ENCODE measurements around the gene MAT2B. TPM values are rescaled to one million over a fixed set of nuclear protein-coding genes. Genes with fewer than 3 reads are reported as not detected.

Gene MAT2B
- total RNA-seq: 10 to 100 TPM; 26.6 to 44.7 (median 32.1) TPM

- Histone ChIP-seq H3K36me3 (no peaks in the 10 kb centered on the region), H3K9me3 (no peaks in the 10 kb centered on the region), H3K4me1 (peaks cover 55 to 56% of the 10 kb centered on the region in 2 donors), H3K27ac (peak within 1 kb of the TSS; percentile 92 to 98 (median 96)), H3K4me3 (peak within 1 kb of the TSS; percentile 72 to 88 (median 80)), H3K27me3 (no peaks in the 10 kb centered on the region)
- TF ChIP-seq POLR2A (IDR thresholded peaks at IDR 0.05) (peak; percentile 89 to 96), CTCF (IDR thresholded peaks at IDR 0.05 in 4 of 5, conservative IDR thresholded peaks at IDR 0.05 in 1 of 5) (peak in 3 of 5 experiments; percentile 51 to 67 (median 63))
- intact Hi-C loops (cut with DNase I; ENCODE audit: low total_unique reads) (loop anchor here (1.0 kb wide), 2 partner anchors 45 to 68 kb away; partner anchors contain the start of genes CCNG1, HMMR and NUDCD2), in situ Hi-C loops (cut with MboI; ENCODE audit: low sequenced_read_pairs in 4 of 4) (loop anchor here in 1 of 4 donors (10.0 kb wide), 1 partner anchor 51 kb away; no protein-coding TSS in a partner anchor)
- DNase-seq: peak; percentile 93 to 94
- ATAC-seq: peak; percentile 81
These were observed at the start of gene MAT2B for GRCh38 chr5:163505368-163506094. Gene MAT2B (plus strand): TSS chr5:163505619. CDS start chr5:163505687, 68 bp downstream.

GRCh38 chr5:163456029-163456589 is 49.3 kb upstream of the MAT2B start:
- H3K27me3 ChIP-seq: no peaks in the 10 kb centered on the region
- ATAC-seq (no peak), DNase-seq (no peak)
- peaks cover 0 to 44% of the 10 kb centered on the region in 2 donors for H3K36me3 ChIP-seq
- peaks cover 18% of the 10 kb centered on the region in 2 donors for H3K4me1 ChIP-seq
- H3K9me3 ChIP-seq: no peaks in the 10 kb centered on the region
- H3K27ac ChIP-seq: no peak overlapping the region
- in situ Hi-C loops (cut with MboI; ENCODE audit: low sequenced_read_pairs in 4 of 4): loop anchor here in 2 of 4 donors (5.0 to 10.0 kb wide), 2 partner anchors 49 to 56 kb away; partner anchors contain the start of gene MAT2B (in 1 of the 2)
- H3K4me3 ChIP-seq: no peak overlapping the region
- TF ChIP-seq POLR2A (IDR thresholded peaks at IDR 0.05): no peak
- TF ChIP-seq CTCF (IDR thresholded peaks at IDR 0.05 in 4 of 5, conservative IDR thresholded peaks at IDR 0.05 in 1 of 5): no peak
- intact Hi-C loops (cut with DNase I; ENCODE audit: low total_unique reads): no loop called here

- Histone ChIP-seq H3K27me3 (no peaks in the 10 kb centered on the region), H3K4me1 (peaks cover 25 to 26% of the 10 kb centered on the region in 2 donors), H3K9me3 (no peaks in the 10 kb centered on the region), H3K4me3 (no peak overlapping the region), H3K27ac (no peak overlapping the region), H3K36me3 (peaks cover 0 to 38% of the 10 kb centered on the region in 2 donors)
- DNase-seq: no peak
- ATAC-seq: no peak
- TF ChIP-seq CTCF (IDR thresholded peaks at IDR 0.05 in 4 of 5, conservative IDR thresholded peaks at IDR 0.05 in 1 of 5): no peak
- no peak for TF ChIP-seq POLR2A (IDR thresholded peaks at IDR 0.05)
- in situ Hi-C loops (cut with MboI; ENCODE audit: low sequenced_read_pairs in 4 of 4): loop anchor here in 2 of 4 donors (5.0 to 10.0 kb wide), 2 partner anchors 48 to 55 kb away; partner anchors contain the start of gene MAT2B (in 1 of the 2)
- intact Hi-C loops (cut with DNase I; ENCODE audit: low total_unique reads): no loop called here
These were observed 48.6 kb upstream of the MAT2B start for GRCh38 chr5:163456840-163457239.

GRCh38 chr5:163458778-163459385 is 46.5 kb upstream of the MAT2B start:
- intact Hi-C loops (cut with DNase I; ENCODE audit: low total_unique reads) (no loop called here), in situ Hi-C loops (cut with MboI; ENCODE audit: low sequenced_read_pairs in 4 of 4) (loop anchor here in 2 of 4 donors (5.0 to 10.0 kb wide), 2 partner anchors 46 to 53 kb away; partner anchors contain the start of gene MAT2B (in 1 of the 2))
- H3K9me3 ChIP-seq: no peaks in the 10 kb centered on the region
- ATAC-seq: no peak
- no peak for DNase-seq
- no peaks in the 10 kb centered on the region for H3K27me3 ChIP-seq
- TF ChIP-seq CTCF (IDR thresholded peaks at IDR 0.05 in 4 of 5, conservative IDR thresholded peaks at IDR 0.05 in 1 of 5) (no peak), POLR2A (IDR thresholded peaks at IDR 0.05) (no peak)
- peak overlapping the region; percentile 63 to 91 (median 76) for H3K4me3 ChIP-seq
- peak overlapping the region; percentile 94 to 97 (median 96) for H3K27ac ChIP-seq
- H3K4me1 ChIP-seq: peaks cover 26 to 27% of the 10 kb centered on the region in 2 donors
- peaks cover 0 to 22% of the 10 kb centered on the region in 2 donors for H3K36me3 ChIP-seq
